HG03066 (cell line): ENCODE measurements around the gene VIPR1.

Experiments
- ATAC-seq: cut with Tn5 transposase; IDR thresholded peaks from one replicate; pipeline ENCODE4 v1.9.1; 2021; ENCODE audit warnings: low read depth; ENCODE audit not compliant: unreplicated experiment

The VIPR1 gene

GRCh38 chr3:42509111-42509510, 6.7 kb downstream of the VIPR1 start:
- ATAC-seq, result no peak

DNA sequence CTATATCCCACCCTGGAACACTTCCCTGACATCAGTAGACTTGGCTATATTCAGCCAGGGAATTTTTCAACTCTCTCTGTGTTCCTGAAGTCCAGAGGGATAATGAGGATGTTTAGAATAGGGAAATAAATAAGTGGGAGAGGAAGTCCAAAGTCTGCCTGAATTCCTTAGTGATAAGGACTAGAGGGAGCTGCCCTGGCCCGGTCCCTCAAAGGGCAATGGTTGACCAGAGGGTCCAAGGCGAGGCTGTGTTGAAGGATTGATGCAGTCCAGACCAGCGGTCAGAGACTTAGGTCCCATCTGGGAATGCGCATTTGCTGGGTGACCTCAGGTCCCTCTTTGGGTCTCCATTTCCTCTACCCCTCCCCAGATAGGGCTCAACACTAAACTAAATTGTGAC, 7.9 kb downstream of the VIPR1 start:
- ATAC-seq, result no peak

DNA sequence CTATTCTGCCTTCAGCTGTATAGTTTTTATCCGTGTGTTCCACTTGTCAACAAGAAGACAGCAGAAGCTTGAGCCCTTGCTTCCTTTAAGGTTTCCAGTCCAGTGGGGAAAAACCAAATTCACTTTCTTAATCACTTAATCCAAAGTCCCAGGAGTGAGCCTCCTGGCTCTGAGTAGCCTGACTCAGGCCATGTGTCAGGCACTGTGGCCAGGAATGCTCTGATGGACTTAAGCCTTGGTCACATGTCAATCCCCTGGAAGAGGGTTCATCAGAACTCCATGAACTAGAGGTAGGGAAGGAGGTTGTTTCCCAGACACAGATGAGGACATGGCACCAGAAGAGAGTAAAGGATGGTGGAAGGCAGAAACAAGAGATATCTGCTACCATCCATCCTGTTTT, 8.8 kb downstream of the VIPR1 start:
- no peak for ATAC-seq

DNA sequence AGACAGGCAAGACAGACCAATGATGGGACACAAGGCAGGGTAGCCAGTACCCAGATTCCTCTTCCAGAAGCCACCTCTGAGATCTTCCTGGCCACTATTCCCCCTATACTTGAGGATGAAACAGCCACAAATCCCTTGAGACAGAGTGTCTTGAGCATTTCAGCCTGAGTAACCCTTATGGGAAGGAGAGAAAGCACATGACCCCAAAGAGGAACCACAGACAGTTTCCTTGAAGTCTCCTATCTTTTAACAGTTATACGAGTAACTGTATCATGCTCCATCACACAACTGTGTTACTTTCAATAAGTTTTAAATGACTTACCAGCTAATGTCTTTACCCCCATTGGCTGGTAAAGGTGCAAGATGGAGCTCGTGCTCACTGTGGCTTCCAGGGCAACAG, 9.3 kb downstream of the VIPR1 start:
- no peak for ATAC-seq

DNA sequence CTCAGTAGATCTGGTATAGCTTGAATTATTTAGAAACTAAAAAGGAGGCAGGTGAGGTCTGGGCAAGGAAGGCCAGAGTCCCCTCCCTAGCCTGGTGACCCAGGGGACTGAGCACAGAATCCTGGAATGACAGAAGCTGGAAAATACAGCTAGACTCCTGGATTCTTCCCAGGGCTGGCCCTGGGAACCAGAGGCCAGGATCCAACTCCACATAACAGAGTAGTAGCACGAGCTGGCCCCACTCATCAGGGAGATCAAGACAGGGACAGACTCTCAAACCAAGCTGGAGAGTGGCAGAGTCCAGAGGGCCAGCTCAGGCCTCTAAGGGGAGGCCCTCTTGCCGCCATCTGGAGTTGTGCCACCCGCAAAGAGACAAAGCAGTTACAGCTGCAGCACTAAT, 10.7 kb downstream of the VIPR1 start:
- ATAC-seq, result no peak

DNA sequence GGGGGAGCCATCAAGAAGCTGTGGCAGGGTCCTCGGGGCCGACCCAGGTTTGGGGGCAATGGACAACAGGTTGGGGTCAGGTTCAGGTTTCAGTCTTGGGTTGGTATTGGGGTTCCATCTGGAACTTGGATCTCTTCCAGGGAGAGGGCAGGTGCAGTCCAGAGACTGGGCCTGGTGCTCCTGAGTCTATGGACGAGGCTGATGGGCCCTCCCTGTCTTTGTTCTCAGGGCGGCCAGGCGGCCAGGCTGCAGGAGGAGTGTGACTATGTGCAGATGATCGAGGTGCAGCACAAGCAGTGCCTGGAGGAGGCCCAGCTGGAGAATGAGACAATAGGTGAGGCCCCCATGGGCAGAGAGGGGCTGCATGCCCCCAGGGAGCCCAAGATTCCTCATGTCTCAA, 11.1 kb downstream of the VIPR1 start:
- no peak for ATAC-seq

DNA sequence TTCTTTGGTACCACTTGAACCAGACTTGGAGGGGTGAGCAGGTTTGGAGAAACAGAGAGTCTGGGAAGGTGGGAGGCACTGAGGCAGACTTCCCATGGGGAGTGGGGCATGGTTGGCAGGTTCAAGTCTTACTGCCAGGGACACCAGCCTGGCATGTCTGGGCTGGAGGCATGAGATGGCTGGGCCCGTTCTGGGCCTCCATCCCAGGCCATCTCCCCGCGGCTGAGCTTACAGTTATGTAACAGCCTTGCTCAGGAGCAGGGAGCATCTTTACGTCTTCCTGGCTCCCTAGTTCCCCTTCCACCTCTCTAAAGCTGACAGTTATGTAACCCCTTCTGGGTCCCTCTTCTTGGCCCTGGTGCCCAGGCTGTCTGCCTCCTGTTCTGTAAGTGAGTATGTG, 12.4 kb downstream of the VIPR1 start:
- no peak for ATAC-seq

DNA sequence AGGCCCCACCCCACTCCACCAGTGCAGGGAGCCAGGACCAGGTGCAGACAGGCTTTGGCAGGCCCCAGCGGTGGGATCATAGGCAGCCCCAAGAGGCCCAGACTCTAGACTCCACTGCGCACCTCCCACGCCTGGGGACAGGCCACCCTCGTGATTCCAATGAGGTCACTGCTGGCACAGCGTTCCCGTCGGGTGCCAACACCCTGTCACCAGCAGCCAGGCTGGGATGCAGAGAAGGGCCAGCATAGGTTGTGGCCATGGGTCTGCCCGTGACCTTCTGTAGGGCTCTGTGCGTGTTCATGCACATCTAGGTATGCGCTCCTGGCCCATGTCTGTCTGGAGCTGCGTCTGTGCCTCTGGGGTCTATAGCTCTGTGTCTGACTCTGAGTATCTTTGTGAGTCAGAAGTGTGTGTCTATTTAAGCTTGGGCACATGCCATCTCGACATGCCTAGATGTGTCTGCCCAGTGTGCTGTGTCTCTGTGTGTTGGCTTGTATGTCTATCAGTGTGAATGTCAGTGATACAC, 13.0 kb downstream of the VIPR1 start:
- no peak for ATAC-seq

GRCh38 chr3:42515976-42516375, 13.5 kb downstream of the VIPR1 start:
- ATAC-seq, result no peak

DNA sequence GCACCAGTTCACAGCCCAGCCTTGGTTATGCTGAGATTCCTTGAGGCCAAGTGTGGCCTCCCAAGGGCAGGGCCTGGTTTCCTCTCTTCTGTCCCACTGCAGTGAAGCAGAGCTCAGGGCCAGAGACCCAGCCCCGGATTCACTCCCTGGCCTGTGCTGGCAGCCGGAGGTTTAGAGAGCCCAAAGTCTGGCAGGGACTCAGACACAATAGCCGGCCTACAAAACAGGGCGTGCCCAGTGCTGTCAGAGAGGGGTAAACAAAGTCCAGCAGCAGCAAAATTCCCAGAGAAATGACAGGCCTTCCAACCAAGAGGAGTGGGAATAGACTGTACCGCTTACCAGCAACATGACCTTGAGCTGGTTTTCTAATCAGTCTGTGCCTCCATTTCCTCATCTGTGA, 14.0 kb downstream of the VIPR1 start:
- ATAC-seq, result no peak

DNA sequence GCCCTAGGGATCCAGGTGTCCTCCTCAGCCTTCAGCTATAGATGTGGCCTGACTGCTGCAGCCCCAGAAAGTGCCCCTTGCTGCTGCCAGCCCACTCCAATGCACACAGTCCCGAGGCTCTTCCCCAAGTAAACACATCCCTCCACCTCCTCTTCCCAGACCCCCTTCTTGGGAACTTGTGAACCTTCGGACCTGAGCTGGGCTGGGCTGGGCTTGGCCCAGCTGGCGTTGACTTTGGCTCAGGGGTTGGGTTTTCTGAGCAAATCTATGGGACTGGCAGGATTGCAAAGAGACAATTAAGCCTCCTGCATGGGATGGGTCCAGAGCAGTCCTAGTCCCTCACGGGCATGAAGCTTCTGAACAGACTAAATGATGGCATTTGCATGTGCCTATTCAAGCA, 14.7 kb downstream of the VIPR1 start:
- no peak for ATAC-seq

DNA sequence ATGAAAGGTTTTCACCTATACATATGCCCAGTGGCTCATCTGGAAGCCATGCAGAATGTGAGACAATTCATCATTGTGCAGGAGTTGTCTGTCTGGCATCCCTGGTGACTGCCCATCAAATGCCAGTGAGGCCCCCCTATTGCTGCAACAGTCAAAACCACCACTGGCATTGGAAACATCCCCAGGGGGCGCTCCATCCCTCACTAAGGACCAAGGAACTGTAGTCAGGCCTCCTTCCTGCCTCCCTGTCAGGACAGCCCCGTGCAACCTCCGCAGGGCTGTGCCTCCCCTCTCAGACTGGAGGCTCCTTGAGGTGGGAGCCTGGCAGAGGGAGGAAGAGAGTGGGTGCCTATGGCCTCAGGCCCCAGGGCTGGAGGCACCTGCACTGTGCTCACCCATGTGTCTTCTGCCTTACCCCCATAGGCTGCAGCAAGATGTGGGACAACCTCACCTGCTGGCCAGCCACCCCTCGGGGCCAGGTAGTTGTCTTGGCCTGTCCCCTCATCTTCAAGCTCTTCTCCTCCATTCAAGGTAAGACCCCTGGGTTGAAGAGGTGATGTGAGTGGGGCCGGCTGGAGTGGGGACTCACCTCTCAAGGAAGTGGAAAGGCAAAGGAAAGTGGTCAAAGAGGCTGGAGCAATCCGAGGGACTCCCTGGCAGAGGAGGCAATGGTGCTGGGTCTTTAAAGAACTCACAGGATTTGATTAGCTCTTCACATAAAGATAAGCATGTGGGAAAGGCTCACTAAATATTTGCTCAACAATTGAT, 16.5 kb downstream of the VIPR1 start:
- no peak for ATAC-seq

DNA sequence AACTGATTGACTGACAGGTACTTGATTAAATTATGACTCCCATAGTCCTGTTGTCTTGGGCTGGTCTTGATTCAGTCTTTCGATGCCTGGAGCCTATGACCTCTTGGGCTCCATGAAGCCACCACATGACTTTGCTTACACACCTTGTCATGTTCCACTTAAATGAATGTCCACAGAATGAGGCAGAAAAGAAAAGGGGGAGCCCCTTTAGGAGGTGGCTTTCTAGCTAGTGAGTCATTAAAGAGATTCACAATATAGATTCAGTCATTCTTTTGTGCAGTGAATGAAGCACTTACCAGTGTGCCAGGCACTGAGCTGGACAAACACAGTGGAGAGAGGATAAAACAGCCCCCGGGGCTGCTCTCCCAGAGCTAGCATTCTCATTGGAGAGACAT, 17.1 kb downstream of the VIPR1 start:
- ATAC-seq, result no peak

- ATAC-seq, result no peak
Measured at GRCh38 chr3:42520336-42520735, 17.9 kb downstream of the VIPR1 start.

- no peak for ATAC-seq
Measured at GRCh38 chr3:42520906-42521305, 18.5 kb downstream of the VIPR1 start.

DNA sequence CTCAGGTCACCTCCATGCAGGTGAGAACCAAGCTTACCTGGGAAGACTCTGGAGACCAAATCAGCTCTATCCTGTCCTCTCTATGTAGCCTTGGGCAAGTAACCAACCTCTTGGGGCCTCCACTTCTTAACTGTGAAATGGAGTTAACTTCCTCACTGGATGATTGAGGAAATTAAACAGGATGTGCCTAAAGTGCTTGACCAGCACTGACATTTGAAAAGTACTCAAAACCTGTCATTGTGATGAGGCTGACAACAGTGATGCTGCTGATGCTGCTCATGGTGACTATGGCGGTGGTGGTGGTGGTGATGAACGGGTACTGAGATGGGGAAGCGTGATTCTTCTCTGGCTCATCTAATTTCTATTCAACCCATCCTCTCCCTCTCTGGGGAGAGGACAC, 22.3 kb downstream of the VIPR1 start:
- no peak for ATAC-seq

- ATAC-seq, result no peak
Measured at GRCh38 chr3:42525212-42525611, 22.8 kb downstream of the VIPR1 start.

- ATAC-seq, result no peak
Measured at GRCh38 chr3:42525736-42526345, 23.4 kb downstream of the VIPR1 start.

DNA sequence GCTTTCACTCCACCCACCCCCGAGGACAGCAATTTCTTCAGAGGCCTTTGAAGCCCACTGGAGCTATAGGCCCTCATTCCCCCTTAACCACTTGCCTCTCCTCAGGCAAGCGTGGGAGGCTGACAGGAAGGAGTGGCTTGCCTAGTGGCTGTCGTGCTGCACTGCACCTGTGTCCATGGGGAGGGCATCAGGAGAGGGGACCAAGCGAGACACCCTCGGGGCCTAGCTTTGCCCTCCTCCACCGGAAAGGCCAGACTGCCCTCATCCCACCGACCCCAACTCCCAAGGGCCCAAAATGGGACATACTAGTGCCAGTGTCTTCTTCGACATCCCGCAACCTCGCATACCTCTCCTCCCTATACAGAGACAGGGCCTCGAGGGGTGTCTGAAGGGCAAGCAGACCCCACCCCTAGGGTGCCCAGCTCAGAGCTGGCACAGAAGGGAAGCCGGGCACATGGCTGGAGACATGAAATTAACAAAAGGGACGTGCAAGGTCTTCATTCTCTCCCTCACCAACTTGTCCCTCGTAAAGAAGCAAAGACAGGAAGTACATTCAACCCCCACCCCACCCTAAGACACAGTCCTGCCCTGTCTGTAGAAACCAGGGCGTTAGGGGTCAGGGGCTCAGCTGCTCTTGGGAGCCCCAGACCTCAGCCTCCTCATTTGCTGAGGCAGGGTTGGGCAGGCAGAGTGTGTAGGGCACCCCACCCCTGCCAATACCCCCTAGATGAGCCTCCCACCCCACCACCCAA, 24.3 kb downstream of the VIPR1 start:
- ATAC-seq, result no peak

GRCh38 chr3:42527368-42527917, 25.0 kb downstream of the VIPR1 start:
- no peak for ATAC-seq

DNA sequence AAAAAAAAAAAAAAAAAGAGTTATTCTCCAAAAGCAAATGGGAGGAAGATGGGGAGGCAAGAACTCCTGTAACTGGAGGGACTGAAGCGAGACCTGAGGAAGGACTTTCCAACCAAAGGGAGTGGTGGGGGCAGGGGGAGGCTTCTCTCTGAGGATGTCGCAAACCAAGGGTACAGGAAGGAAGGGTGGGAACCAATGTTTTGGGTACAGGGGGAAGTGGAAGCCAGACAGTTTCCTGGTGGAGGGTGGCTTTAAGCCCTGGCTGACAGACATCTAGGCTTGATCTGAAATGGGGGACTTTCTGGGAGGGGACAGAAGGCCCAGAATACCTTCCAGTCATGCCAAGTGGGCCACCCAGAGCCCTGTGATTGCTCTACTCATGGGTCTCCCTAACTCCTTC, 27.0 kb downstream of the VIPR1 start:
- no peak for ATAC-seq
